K562 (cell line): ENCODE results near the gene CFAP58.

Source experiments
- NFYB ChIP-seq: IDR thresholded peaks from 2 replicates; pipeline ENCODE4 v1.6.1; 2011; ENCODE audit warnings: mild to moderate bottlenecking, moderate library complexity; ENCODE audit not compliant: insufficient read length; ENCODE audit errors: extremely low read depth
- TF ChIP-seq, protein P1 (sequence below): fragments of 250-450 bp; sonication (Bioruptor Pico); IDR thresholded peaks from 2 replicates; pipeline ENCODE4 v1.8.0; 2021; ENCODE audit warnings: borderline replicate concordance, mild to moderate bottlenecking, moderate library complexity; ENCODE audit not compliant: poor library complexity, severe bottlenecking

- no peak for TF ChIP-seq NFYB
- TF ChIP-seq, protein P1, sequence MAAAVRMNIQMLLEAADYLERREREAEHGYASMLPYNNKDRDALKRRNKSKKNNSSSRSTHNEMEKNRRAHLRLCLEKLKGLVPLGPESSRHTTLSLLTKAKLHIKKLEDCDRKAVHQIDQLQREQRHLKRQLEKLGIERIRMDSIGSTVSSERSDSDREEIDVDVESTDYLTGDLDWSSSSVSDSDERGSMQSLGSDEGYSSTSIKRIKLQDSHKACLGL (CRISPR knock-in tag) = no peak
These were observed 21.2 kb upstream of the CFAP58 start for GRCh38 chr10:104332243-104333031.
